ENCODE results near the gene STX8. TPM values are rescaled to one million over a fixed set of nuclear protein-coding genes. Genes with fewer than 3 reads are reported as not detected.

The STX8 gene
- total and polyA plus RNA-seq, 9 of the 15 experiments (the other 6 are each of a cell fraction or from before 2014, with no cell fraction given): 14.6 to 42.5 (median 22.1) TPM

DNA sequence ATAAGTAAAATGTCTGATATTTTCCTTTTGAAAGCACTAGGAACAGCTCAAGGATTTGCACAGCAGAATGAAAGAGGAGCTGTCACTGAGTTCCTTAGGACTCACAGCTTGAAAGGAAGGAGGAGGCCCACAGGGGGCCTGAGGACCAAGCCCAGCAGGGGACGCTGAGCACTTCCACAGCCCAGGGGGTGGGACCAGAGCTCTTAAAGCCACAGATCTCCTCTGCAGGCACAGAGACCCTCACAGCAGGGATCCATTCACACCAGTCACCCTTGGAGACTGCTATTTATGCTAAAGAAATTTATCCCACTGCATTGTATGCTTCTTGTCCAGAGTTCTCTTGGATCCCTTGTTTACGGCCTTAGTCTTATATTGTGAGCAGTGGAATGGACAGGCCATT is 253.3 kb downstream of the STX8 start:
- DNase-seq (ENCODE audit: extremely low read depth in 1 of 4, low spot score in 3 of 4) (peak in 1 of 4 experiments; percentile 2), ATAC-seq (no peak; the same call in 2 of the 3 replicates), FAIRE-seq (no peak)
- no peak overlapping the region for H3K4me2 ChIP-seq (ENCODE audit: insufficient read depth, low read length)
- 0% methylated on average over 2 of the region's 2 CpGs for WGBS (ENCODE audit: insufficient coverage, low coverage, missing lambda C conversion rate)
- no peaks in the 10 kb centered on the region for H4K20me1 ChIP-seq (replicated peaks; ENCODE audit: control insufficient read depth, insufficient read depth, low read length)
- no peaks in the 10 kb centered on the region for H3K4me1 ChIP-seq (replicated peaks in 1 of 2; ENCODE audit: control insufficient read depth in 2 of 2, insufficient read depth in 2 of 2, low read length in 2 of 2)
- no peaks in the 10 kb centered on the region for H3K79me2 ChIP-seq (ENCODE audit: control insufficient read depth, insufficient read depth, low read length)
- H3K27ac ChIP-seq (ENCODE audit: extremely low read depth, low read depth, low read length): no peak overlapping the region
- in situ Hi-C loops (cut with MboI): no loop called here
- no peak overlapping the region for H3K4me3 ChIP-seq
- no peak overlapping the region for H3K9ac ChIP-seq (ENCODE audit: insufficient read depth in 1 of 2, low read depth in 2 of 2, low read length in 2 of 2)
- CTCF ChIA-PET (ENCODE audit: low intra/inter-chr PET ratio): no interaction called here
- intact Hi-C loops (cut with micrococcal nuclease): no loop called here
- H3K9me1 ChIP-seq (ENCODE audit: control insufficient read depth, insufficient read depth, low read length): no peaks in the 10 kb centered on the region
- no peak overlapping the region for H2AFZ ChIP-seq (ENCODE audit: low read depth, low read length)
- no peaks in the 10 kb centered on the region for H3K36me3 ChIP-seq (ENCODE audit: control insufficient read depth, insufficient read depth, low read length)
- BruUV-seq (replicated peaks): no TSS peak
- no peaks in the 10 kb centered on the region for H3K9me3 ChIP-seq (replicated peaks; ENCODE audit: control insufficient read depth, insufficient read depth, low read depth, low read length)
- POLR2A ChIA-PET: no interaction called here
- peaks cover 0 to 4% of the 10 kb centered on the region in 2 experiments; a peak in 1 of 5 replicates for H3K27me3 ChIP-seq (ENCODE audit: control insufficient read depth in 2 of 2, insufficient read depth in 2 of 2, low read length in 2 of 2)
- TF ChIP-seq, protein P1, sequence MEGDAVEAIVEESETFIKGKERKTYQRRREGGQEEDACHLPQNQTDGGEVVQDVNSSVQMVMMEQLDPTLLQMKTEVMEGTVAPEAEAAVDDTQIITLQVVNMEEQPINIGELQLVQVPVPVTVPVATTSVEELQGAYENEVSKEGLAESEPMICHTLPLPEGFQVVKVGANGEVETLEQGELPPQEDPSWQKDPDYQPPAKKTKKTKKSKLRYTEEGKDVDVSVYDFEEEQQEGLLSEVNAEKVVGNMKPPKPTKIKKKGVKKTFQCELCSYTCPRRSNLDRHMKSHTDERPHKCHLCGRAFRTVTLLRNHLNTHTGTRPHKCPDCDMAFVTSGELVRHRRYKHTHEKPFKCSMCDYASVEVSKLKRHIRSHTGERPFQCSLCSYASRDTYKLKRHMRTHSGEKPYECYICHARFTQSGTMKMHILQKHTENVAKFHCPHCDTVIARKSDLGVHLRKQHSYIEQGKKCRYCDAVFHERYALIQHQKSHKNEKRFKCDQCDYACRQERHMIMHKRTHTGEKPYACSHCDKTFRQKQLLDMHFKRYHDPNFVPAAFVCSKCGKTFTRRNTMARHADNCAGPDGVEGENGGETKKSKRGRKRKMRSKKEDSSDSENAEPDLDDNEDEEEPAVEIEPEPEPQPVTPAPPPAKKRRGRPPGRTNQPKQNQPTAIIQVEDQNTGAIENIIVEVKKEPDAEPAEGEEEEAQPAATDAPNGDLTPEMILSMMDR (IDR thresholded peaks at IDR 0.05 in 2 of 3, conservative IDR thresholded peaks at IDR 0.05 in 1 of 3; ENCODE audit: insufficient read depth in 2 of 3, low read depth in 1 of 3, low read length in 3 of 3): 0 out of 6 replicates have a peak, but pooled peaks of 2 of the 3 experiments have one; percentile 5 to 14
- no peak for TF ChIP-seq ZNF766 (CRISPR knock-in tag; conservative IDR thresholded peaks at IDR 0.05)

DNA sequence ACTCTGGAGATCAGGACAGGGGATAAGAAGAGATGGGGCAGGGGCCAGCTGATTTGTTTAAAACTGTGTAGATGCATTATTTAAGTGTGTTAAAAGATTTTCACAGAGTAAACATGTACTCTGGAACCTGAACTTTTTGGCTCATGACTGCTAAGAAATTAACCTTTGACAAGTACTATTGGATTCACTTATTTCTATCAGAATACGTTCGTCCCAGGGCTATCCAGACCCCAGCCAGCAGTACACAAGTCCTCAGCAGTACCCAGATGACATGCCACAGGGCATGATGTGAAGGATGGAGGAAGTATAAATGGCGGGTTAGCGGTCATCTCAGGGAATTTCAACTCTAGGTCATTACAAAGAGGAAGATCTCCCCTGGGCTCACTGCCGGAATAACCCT is 253.7 kb downstream of the STX8 start:
- H2AFZ ChIP-seq (ENCODE audit: low read depth, low read length): no peak overlapping the region
- H3K9me3 ChIP-seq (replicated peaks; ENCODE audit: control insufficient read depth, insufficient read depth, low read depth, low read length): no peaks in the 10 kb centered on the region
- no peak for ATAC-seq
- H3K27ac ChIP-seq (ENCODE audit: extremely low read depth, low read depth, low read length): no peak overlapping the region
- no peak for DNase-seq (ENCODE audit: extremely low read depth in 1 of 4, low spot score in 3 of 4)
- no peaks in the 10 kb centered on the region for H3K9me1 ChIP-seq (ENCODE audit: control insufficient read depth, insufficient read depth, low read length)
- H3K9ac ChIP-seq (ENCODE audit: insufficient read depth in 1 of 2, low read depth in 2 of 2, low read length in 2 of 2): no peak overlapping the region
- TF ChIP-seq LCOR (CRISPR knock-in tag; IDR thresholded peaks at IDR 0.05): no peak
- TF ChIP-seq ZZZ3 (IDR thresholded peaks at IDR 0.05): no peak
- no peak for TF ChIP-seq FOXJ2 (tag; IDR thresholded peaks at IDR 0.05)
- TF ChIP-seq RCOR1 (IDR thresholded peaks at IDR 0.05; ENCODE audit: borderline replicate concordance in 1 of 2, low read depth in 2 of 2, low read length in 2 of 2): no peak
- TF ChIP-seq C11orf30 (IDR thresholded peaks at IDR 0.05; ENCODE audit: low read depth): no peak
- no peak for TF ChIP-seq MBD2 (IDR thresholded peaks at IDR 0.05; ENCODE audit: borderline replicate concordance, low read depth)
- no peak for TF ChIP-seq TEAD2 (tag; IDR thresholded peaks at IDR 0.05)
- TF ChIP-seq, protein P2, sequence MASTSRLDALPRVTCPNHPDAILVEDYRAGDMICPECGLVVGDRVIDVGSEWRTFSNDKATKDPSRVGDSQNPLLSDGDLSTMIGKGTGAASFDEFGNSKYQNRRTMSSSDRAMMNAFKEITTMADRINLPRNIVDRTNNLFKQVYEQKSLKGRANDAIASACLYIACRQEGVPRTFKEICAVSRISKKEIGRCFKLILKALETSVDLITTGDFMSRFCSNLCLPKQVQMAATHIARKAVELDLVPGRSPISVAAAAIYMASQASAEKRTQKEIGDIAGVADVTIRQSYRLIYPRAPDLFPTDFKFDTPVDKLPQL (IDR thresholded peaks at IDR 0.05; ENCODE audit: extremely low read depth, insufficient read length): no peak
- H3K4me1 ChIP-seq (replicated peaks in 1 of 2; ENCODE audit: control insufficient read depth in 2 of 2, insufficient read depth in 2 of 2, low read length in 2 of 2): no peaks in the 10 kb centered on the region
- POLR2A ChIA-PET: no interaction called here
- no peak for FAIRE-seq
- no peaks in the 10 kb centered on the region for H4K20me1 ChIP-seq (replicated peaks; ENCODE audit: control insufficient read depth, insufficient read depth, low read length)
- WGBS (ENCODE audit: insufficient coverage, low coverage, missing lambda C conversion rate): 0% methylated on average over 3 of the region's 5 CpGs
- no peak overlapping the region for H3K4me2 ChIP-seq (ENCODE audit: insufficient read depth, low read length)
- CTCF ChIA-PET (ENCODE audit: low intra/inter-chr PET ratio): no interaction called here
- no peaks in the 10 kb centered on the region for H3K36me3 ChIP-seq (ENCODE audit: control insufficient read depth, insufficient read depth, low read length)
- intact Hi-C loops (cut with micrococcal nuclease): no loop called here
- in situ Hi-C loops (cut with MboI): no loop called here
- no peaks in the 10 kb centered on the region for H3K79me2 ChIP-seq (ENCODE audit: control insufficient read depth, insufficient read depth, low read length)
- H3K27me3 ChIP-seq (ENCODE audit: control insufficient read depth in 2 of 2, insufficient read depth in 2 of 2, low read length in 2 of 2): peaks cover 0 to 4% of the 10 kb centered on the region in 2 experiments; a peak in 1 of 5 replicates
- BruUV-seq (replicated peaks): no TSS peak
- H3K4me3 ChIP-seq: no peak overlapping the region
